Inferior parietal cortex (tissue), 1 donor: ENCODE data around the gene AOC1.
"Not testable (repeated sequence)": the region's sequence is repeated elsewhere in the genome, so short reads cannot be mapped to it uniquely, and the experiment has no call there.

ENCODE experiments used
- DNase-seq: peaks from one replicate; pipeline ENCODE4 v3.0.0-alpha.2; 2016; ENCODE audit errors: extremely low spot score

The AOC1 gene

DNA sequence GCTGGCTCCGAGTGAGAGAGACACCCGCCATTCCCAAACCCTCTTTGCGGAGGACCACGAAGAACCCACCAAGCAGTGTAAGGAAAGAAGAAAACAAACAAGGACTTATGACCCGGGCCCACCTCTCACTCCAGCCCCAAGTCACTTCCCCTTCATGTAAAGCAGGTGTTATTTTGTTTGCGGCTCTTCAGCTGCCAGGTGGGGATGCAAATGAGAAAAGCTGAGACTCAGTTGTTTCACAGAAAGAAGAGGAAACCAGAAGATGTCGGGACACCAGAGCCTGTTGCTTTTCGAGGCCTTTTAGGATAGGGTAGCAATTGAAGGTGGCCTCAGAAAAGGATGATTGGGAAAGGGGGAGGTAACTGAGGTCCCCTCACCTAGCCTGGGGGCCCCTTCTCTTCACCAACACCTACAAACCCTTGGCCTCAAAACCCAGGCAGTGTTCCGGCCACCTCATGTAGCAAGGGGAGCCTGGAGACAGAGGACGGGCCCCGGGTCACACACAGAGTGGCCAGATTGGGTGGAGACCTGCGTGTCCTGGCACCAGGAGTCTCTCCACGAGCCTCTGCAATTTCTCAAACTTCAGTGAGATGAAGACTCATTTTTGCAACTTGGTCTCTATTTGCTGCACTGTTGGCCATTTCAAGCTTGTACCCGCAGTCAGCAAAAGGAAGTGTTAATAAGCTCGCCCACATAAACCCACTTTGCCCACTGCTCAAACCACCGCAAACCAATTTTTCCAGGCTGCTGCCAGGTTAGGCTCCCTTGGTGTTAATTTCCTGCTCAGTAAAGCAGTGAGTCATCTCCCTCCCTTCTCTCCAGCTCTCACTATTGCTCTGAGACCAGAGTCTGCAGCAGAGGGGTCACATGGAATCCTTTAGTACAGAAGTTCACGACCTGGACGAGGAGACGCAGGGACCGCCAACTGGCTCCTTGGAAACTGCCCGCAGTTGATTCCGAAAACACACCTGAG is 45.5 kb downstream of the AOC1 start:
- no peak for DNase-seq

- DNase-seq, result peak; percentile 78
These were observed 46.2 kb downstream of the AOC1 start for GRCh38 chr7:150898475-150899011.

GRCh38 chr7:150900675-150901074 is 48.4 kb downstream of the AOC1 start:
- DNase-seq, result no peak

GRCh38 chr7:150901160-150902035 is 49.1 kb downstream of the AOC1 start:
- DNase-seq, result no peak

- DNase-seq, result no peak
These were observed 50.0 kb downstream of the AOC1 start for GRCh38 chr7:150902078-150903033.

DNA sequence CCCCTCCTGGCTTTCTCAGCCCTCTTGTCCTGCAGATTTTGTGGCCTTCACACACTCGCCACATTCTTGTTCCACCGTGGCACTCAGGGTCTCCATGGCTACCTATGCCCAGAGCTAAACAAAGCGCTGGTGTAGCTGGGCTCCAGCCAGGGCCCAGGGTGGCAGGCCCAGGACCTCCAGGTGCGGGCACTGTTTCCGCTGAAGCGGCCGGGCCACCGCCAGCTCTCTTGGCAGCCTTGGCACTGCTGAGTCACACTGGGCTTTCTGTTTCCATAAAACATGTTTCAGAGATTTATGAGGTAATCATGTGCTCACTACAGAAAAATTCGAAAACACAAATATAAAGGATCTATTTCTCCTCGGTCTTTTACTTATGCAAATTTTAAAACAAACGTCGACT is 51.3 kb downstream of the AOC1 start:
- DNase-seq, result peak; percentile 35

- no peak for DNase-seq
These were observed 51.9 kb downstream of the AOC1 start for GRCh38 chr7:150904011-150904909.

GRCh38 chr7:150908173-150908572 is 55.9 kb downstream of the AOC1 start:
- DNase-seq, result no peak

DNA sequence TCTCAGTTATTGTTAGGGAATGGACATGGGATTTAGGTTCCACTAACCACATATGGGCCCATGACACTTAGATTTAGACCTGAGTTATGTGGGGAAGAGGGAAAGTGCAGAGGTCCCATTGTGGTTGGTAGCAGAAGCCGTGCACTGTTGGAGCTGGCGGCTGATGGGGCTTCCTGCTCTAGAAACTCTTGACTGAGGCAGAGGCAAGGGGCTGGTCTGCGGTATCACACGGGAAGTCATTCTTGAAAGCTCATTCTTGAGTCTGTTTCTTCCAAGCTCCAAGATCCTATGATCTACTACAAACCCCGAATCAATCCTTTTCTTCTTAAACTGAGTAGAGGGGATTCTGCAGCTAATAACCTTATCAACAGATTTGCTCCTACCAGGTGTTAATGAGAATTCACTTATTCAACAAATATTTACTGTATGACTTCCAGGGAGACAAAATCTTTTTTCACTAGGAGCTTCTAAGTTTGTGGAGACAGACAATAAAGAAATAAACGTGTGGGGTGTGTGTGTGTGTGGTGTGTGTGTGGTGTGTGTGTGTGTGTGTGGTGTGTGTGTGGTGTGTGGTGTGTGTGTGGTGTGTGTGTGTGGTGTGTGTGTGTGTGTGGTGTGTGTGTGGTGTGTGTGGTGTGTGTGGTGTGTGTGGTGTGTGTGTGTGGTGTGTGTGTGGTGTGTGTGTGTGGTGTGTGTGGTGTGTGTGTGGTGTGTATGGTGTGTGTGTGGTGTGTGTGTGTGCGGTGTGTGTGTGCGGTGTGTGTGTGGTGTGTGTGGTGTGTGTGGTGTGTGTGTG is 57.1 kb downstream of the AOC1 start:
- DNase-seq, result no peak

DNA sequence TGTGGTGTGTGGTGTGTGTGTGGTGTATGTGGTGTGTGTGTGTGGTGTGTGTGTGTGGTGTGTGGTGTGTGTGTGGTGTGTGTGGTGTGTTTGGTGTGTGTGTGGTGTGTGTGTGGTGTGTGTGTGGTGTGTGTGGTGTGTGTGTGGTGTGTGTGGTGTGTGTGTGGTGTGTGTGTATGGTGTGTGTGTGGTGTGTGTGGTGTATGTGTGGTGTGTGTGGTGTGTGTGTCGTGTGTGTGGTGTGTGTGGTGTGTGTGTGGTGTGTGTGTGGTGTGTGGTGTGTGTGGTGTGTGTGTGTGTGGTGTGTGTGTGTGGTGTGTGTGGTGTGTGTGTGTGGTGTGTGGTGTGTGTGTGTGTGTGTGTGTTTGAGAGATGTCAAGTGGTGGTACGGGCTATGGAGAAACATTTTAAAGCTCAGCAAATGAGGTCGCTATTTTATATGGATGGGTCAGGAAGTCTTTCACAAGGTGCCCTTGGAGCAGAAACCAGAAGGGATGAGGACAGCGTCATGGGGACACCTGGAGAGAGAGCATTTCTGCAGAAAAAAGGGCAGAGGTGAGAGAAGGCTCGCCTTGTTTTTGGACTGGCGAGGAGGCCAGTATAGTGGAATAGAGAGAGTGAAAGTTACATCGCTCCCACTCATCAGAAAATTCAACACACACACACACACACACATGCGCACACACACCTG is 58.1 kb downstream of the AOC1 start:
- not testable (repeated sequence) for DNase-seq

- no peak for DNase-seq
These were observed 58.7 kb downstream of the AOC1 start for GRCh38 chr7:150910996-150911422.
